HG02870 (cell line): ENCODE data around the gene RPUSD2.

Experiments used
- ATAC-seq: cut with Tn5 transposase; IDR thresholded peaks from one replicate; pipeline ENCODE4 v1.9.1; 2021; ENCODE audit warnings: mild to moderate bottlenecking, moderate library complexity; ENCODE audit not compliant: unreplicated experiment

The RPUSD2 gene

GRCh38 chr15:40569129-40569953, at the start of gene RPUSD2:
Gene RPUSD2, plus strand, starts transcription at chr15:40569299. Its CDS starts 39 bp downstream, at chr15:40569338.
- ATAC-seq = peak; percentile 42

GRCh38 chr15:40523611-40524010, 45.5 kb upstream of the RPUSD2 start:
- no peak for ATAC-seq

- no peak for ATAC-seq
These were observed 43.2 kb upstream of the RPUSD2 start for GRCh38 chr15:40525855-40526254.

- no peak for ATAC-seq
These were observed 40.3 kb upstream of the RPUSD2 start for GRCh38 chr15:40528801-40529200.

GRCh38 chr15:40533763-40534364, 35.2 kb upstream of the RPUSD2 start:
- no peak for ATAC-seq

- no peak for ATAC-seq
These were observed 34.7 kb upstream of the RPUSD2 start for GRCh38 chr15:40534371-40534770.

GRCh38 chr15:40536501-40536900, 32.6 kb upstream of the RPUSD2 start:
- no peak for ATAC-seq

- no peak for ATAC-seq
These were observed 30.1 kb upstream of the RPUSD2 start for GRCh38 chr15:40538976-40539375.

GRCh38 chr15:40543082-40543481, 26.0 kb upstream of the RPUSD2 start:
- ATAC-seq = peak; percentile 42

- ATAC-seq = peak; percentile 63
These were observed 25.3 kb upstream of the RPUSD2 start for GRCh38 chr15:40543631-40544294.

- no peak for ATAC-seq
These were observed 23.6 kb upstream of the RPUSD2 start for GRCh38 chr15:40545457-40545856.

GRCh38 chr15:40548610-40549009, 20.5 kb upstream of the RPUSD2 start:
- ATAC-seq = no peak

GRCh38 chr15:40549894-40550293, 19.2 kb upstream of the RPUSD2 start:
- ATAC-seq = peak; percentile 9

- ATAC-seq = peak; percentile 73
These were observed 18.6 kb upstream of the RPUSD2 start for GRCh38 chr15:40550341-40551037.

- ATAC-seq = no peak
These were observed 15.0 kb upstream of the RPUSD2 start for GRCh38 chr15:40554161-40554525.

- no peak for ATAC-seq
These were observed 13.2 kb upstream of the RPUSD2 start for GRCh38 chr15:40555876-40556275.

GRCh38 chr15:40558952-40559742, 10.0 kb upstream of the RPUSD2 start:
- ATAC-seq = no peak

- ATAC-seq = no peak
These were observed 6.4 kb upstream of the RPUSD2 start for GRCh38 chr15:40562691-40563090.

- ATAC-seq = no peak
These were observed 5.7 kb upstream of the RPUSD2 start for GRCh38 chr15:40563426-40563825.

GRCh38 chr15:40564591-40565332, 4.3 kb upstream of the RPUSD2 start, which contains the start of gene CCDC32:
Gene CCDC32, minus strand, starts transcription at chr15:40565042. Its CDS starts 2,027 bp downstream, at chr15:40563015.
- peak; percentile 95 for ATAC-seq
